NOMO-1 treated with DMSO at 0.1 percent for 48 hours (cell line): ENCODE measurements around the gene FAM151A.

Experiments
- DNase-seq: peaks from one replicate; lab custom pipeline; 2025; ENCODE audit not compliant: unreplicated experiment; lab: John Stamatoyannopoulos, UW

Gene FAM151A

GRCh38 chr1:54623216-54624007 lies at the start of gene FAM151A:
Gene FAM151A (minus strand): TSS chr1:54623525. CDS start chr1:54623395, 130 bp downstream.
- no peak for DNase-seq

- peak; percentile 22 for DNase-seq
Observed at GRCh38 chr1:54671985-54672608, 48.8 kb upstream of the FAM151A start.

- DNase-seq: no peak
Observed at GRCh38 chr1:54668567-54668966, 45.2 kb upstream of the FAM151A start.

- DNase-seq: no peak
Observed at GRCh38 chr1:54667797-54668196, 44.5 kb upstream of the FAM151A start.

GRCh38 chr1:54666333-54666732 lies 43.0 kb upstream of the FAM151A start:
- DNase-seq: no peak

- DNase-seq: no peak
Observed at GRCh38 chr1:54665852-54666251, 42.5 kb upstream of the FAM151A start.

GRCh38 chr1:54664364-54664763 lies 41.0 kb upstream of the FAM151A start:
- no peak for DNase-seq

GRCh38 chr1:54663725-54664124 lies 40.4 kb upstream of the FAM151A start:
- no peak for DNase-seq

GRCh38 chr1:54658164-54658913 lies 35.0 kb upstream of the FAM151A start:
- no peak for DNase-seq

- DNase-seq: no peak
Observed at GRCh38 chr1:54653036-54653435, 29.7 kb upstream of the FAM151A start.

- peak; percentile 72 for DNase-seq
Observed at GRCh38 chr1:54652168-54652567, 28.8 kb upstream of the FAM151A start.

- no peak for DNase-seq
Observed at GRCh38 chr1:54651608-54652007, 28.3 kb upstream of the FAM151A start.

- no peak for DNase-seq
Observed at GRCh38 chr1:54650417-54650816, 27.1 kb upstream of the FAM151A start.

GRCh38 chr1:54649921-54650320 lies 26.6 kb upstream of the FAM151A start:
- no peak for DNase-seq

- DNase-seq: no peak
Observed at GRCh38 chr1:54649130-54649898, 26.0 kb upstream of the FAM151A start.

GRCh38 chr1:54645806-54646676 lies 22.7 kb upstream of the FAM151A start:
- no peak for DNase-seq

- peak; percentile 0 for DNase-seq
Observed at GRCh38 chr1:54643736-54644135, 20.4 kb upstream of the FAM151A start.

GRCh38 chr1:54640863-54641836 lies 17.8 kb upstream of the FAM151A start, which contains the start of gene MROH7:
Gene MROH7 (plus strand): TSS chr1:54641786. CDS start chr1:54652927, 11,141 bp downstream.
- no peak for DNase-seq

GRCh38 chr1:54640361-54640760 lies 17.0 kb upstream of the FAM151A start:
- no peak for DNase-seq
